ENCODE measurements around the gene GABBR2. TPM values are rescaled to one million over a fixed set of nuclear protein-coding genes. Genes with fewer than 3 reads are reported as not detected.

GABBR2 gene
- total RNA-seq, 1 donor from 2014 or later = not detected

- intact Hi-C loops (cut with micrococcal nuclease) = no loop called here
Observed at GRCh38 chr9:98634685-98635336, 73.9 kb downstream of the GABBR2 start.

- intact Hi-C loops (cut with micrococcal nuclease) = no loop called here
Observed at GRCh38 chr9:98632839-98633238, 75.9 kb downstream of the GABBR2 start.

GRCh38 chr9:98627296-98627695 is 81.4 kb downstream of the GABBR2 start:
- intact Hi-C loops (cut with micrococcal nuclease) = no loop called here

GRCh38 chr9:98625728-98626127 is 83.0 kb downstream of the GABBR2 start:
- intact Hi-C loops (cut with micrococcal nuclease) = no loop called here

- intact Hi-C loops (cut with micrococcal nuclease) = no loop called here
Observed at GRCh38 chr9:98619788-98620187, 88.9 kb downstream of the GABBR2 start.

GRCh38 chr9:98615633-98616032 is 93.1 kb downstream of the GABBR2 start:
- intact Hi-C loops (cut with micrococcal nuclease) = no loop called here

GRCh38 chr9:98614941-98615340 is 93.8 kb downstream of the GABBR2 start:
- intact Hi-C loops (cut with micrococcal nuclease) = no loop called here

- intact Hi-C loops (cut with micrococcal nuclease) = no loop called here
Observed at GRCh38 chr9:98612061-98612752, 96.5 kb downstream of the GABBR2 start.

- intact Hi-C loops (cut with micrococcal nuclease) = no loop called here
Observed at GRCh38 chr9:98611319-98611718, 97.4 kb downstream of the GABBR2 start.

GRCh38 chr9:98610711-98611110 is 98.0 kb downstream of the GABBR2 start:
- intact Hi-C loops (cut with micrococcal nuclease) = no loop called here

- intact Hi-C loops (cut with micrococcal nuclease) = no loop called here
Observed at GRCh38 chr9:98610211-98610610, 98.5 kb downstream of the GABBR2 start.

GRCh38 chr9:98609646-98610045 is 99.1 kb downstream of the GABBR2 start:
- intact Hi-C loops (cut with micrococcal nuclease) = no loop called here

- intact Hi-C loops (cut with micrococcal nuclease) = no loop called here
Observed at GRCh38 chr9:98607787-98608186, 100.9 kb downstream of the GABBR2 start.

- intact Hi-C loops (cut with micrococcal nuclease) = no loop called here
Observed at GRCh38 chr9:98607152-98607551, 101.6 kb downstream of the GABBR2 start.

GRCh38 chr9:98606730-98607129 is 102.0 kb downstream of the GABBR2 start:
- intact Hi-C loops (cut with micrococcal nuclease) = no loop called here

GRCh38 chr9:98605116-98605515 is 103.6 kb downstream of the GABBR2 start:
- intact Hi-C loops (cut with micrococcal nuclease) = no loop called here

- intact Hi-C loops (cut with micrococcal nuclease) = no loop called here
Observed at GRCh38 chr9:98603821-98604383, 104.8 kb downstream of the GABBR2 start.

GRCh38 chr9:98602839-98603500 is 105.8 kb downstream of the GABBR2 start:
- intact Hi-C loops (cut with micrococcal nuclease) = no loop called here

GRCh38 chr9:98600631-98601030 is 108.1 kb downstream of the GABBR2 start:
- intact Hi-C loops (cut with micrococcal nuclease) = no loop called here

GRCh38 chr9:98599566-98600216 is 109.0 kb downstream of the GABBR2 start:
- intact Hi-C loops (cut with micrococcal nuclease) = no loop called here

GRCh38 chr9:98598861-98599260 is 109.9 kb downstream of the GABBR2 start:
- intact Hi-C loops (cut with micrococcal nuclease) = no loop called here

Data from T-helper 1 cell treated with Interleukin-12 subunit alpha and Interleukin-12 subunit beta and Interleukin-4 antibody, amounts not matched to agents 30 ng/mL and 1 ng/mL, for 36 hours (primary cell).